Measurements from ENCODE around the gene AK8.
"Not testable (repeated sequence)": the region's sequence is repeated elsewhere in the genome, so short reads cannot be mapped to it uniquely, and the experiment has no call there.

AK8 gene

DNA sequence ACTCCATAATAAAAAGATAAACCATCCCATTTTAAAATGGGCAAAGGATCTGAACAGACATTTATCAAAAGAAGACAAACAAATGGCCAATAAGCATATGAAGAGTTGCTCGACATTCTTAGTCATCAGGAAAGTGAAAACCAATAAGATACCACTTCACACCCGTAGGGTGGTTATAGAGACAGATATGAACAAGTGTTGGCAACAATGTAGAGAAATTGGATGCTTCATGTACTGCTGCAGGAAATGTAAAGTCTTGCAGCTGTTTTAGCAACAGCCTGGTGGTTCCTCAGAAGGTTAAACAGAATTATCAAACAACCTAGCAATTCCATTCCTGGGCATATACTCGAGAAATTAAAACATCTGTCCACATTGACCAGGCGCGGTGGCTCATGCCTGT, 165.3 kb downstream of the AK8 start:
- Histone ChIP-seq H3K79me2 (no peaks in the 10 kb centered on the region), H2AFZ (no peak overlapping the region), H3K27me3 (ENCODE audit: control insufficient read depth, insufficient read depth, low read length) (no peaks in the 10 kb centered on the region), H3K9ac (no peak overlapping the region), H3K9me3 (ENCODE audit: control insufficient read depth, low read length) (no peaks in the 10 kb centered on the region), H3K4me3 (ENCODE audit: low read depth, low read length) (no peak overlapping the region), H3K36me3 (ENCODE audit: control insufficient read depth, insufficient read depth, low read length) (no peaks in the 10 kb centered on the region), H3K27ac (no peak overlapping the region), H3K4me1 (no peaks in the 10 kb centered on the region), H3K4me2 (ENCODE audit: low read length) (no peak overlapping the region)
- TF ChIP-seq, protein P1, sequence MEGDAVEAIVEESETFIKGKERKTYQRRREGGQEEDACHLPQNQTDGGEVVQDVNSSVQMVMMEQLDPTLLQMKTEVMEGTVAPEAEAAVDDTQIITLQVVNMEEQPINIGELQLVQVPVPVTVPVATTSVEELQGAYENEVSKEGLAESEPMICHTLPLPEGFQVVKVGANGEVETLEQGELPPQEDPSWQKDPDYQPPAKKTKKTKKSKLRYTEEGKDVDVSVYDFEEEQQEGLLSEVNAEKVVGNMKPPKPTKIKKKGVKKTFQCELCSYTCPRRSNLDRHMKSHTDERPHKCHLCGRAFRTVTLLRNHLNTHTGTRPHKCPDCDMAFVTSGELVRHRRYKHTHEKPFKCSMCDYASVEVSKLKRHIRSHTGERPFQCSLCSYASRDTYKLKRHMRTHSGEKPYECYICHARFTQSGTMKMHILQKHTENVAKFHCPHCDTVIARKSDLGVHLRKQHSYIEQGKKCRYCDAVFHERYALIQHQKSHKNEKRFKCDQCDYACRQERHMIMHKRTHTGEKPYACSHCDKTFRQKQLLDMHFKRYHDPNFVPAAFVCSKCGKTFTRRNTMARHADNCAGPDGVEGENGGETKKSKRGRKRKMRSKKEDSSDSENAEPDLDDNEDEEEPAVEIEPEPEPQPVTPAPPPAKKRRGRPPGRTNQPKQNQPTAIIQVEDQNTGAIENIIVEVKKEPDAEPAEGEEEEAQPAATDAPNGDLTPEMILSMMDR (IDR thresholded peaks at IDR 0.05), result no peak

DNA sequence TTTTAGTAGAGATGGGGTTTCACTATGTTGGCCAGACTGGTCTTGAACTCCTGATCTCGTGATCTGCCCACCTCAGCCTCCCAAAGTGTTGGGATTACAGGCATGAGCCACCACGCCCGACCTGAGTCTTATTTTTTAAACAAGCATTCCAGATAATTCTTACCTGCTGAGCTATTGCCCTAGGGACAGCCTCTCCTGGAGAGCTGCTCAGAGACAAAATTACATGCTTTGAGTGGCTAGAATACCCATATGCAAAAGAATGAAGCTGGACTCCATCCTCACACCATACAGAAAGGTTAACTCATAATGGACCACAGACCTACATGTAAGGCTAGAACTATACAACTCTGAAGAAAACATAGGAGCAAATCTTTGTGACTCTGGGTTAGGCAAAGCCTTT, 166.2 kb downstream of the AK8 start:
- TF ChIP-seq, protein P1 (IDR thresholded peaks at IDR 0.05), result no peak
- no peaks in the 10 kb centered on the region for H3K79me2 ChIP-seq
- H2AFZ ChIP-seq, result no peak overlapping the region
- no peaks in the 10 kb centered on the region for H3K4me1 ChIP-seq
- H3K9me3 ChIP-seq (ENCODE audit: control insufficient read depth, low read length), result no peaks in the 10 kb centered on the region
- no peak overlapping the region for H3K4me3 ChIP-seq (ENCODE audit: low read depth, low read length)
- no peak overlapping the region for H3K27ac ChIP-seq
- H3K36me3 ChIP-seq (ENCODE audit: control insufficient read depth, insufficient read depth, low read length), result no peaks in the 10 kb centered on the region
- H3K9ac ChIP-seq, result no peak overlapping the region
- no peaks in the 10 kb centered on the region for H3K27me3 ChIP-seq (ENCODE audit: control insufficient read depth, insufficient read depth, low read length)
- H3K4me2 ChIP-seq (ENCODE audit: low read length), result no peak overlapping the region

DNA sequence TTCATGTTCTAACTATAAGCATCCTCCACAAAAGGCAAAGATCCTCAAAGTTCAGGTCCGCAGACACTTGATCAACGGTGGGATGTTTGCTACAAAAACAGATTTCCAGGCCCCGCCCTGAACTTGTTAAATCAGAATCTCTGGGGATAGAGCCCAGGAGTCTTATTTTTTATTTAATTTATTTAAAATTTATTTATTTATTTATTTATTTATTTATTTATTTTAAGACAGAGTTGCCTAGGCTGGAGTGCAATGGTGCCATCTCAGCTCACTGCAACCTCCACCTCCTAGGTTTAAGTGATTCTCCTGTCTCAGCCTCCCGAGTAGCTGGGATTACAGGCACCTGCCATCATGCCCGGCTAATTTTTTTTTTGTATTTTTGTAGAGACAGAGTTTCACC, 166.9 kb downstream of the AK8 start:
- H3K9me3 ChIP-seq (ENCODE audit: control insufficient read depth, low read length); H3K36me3 ChIP-seq (ENCODE audit: control insufficient read depth, insufficient read depth, low read length); H3K4me2 ChIP-seq (ENCODE audit: low read length); H3K27ac ChIP-seq; H3K27me3 ChIP-seq (ENCODE audit: control insufficient read depth, insufficient read depth, low read length); H3K4me1 ChIP-seq; H2AFZ ChIP-seq; H3K4me3 ChIP-seq (ENCODE audit: low read depth, low read length); H3K9ac ChIP-seq; H3K79me2 ChIP-seq: not testable (repeated sequence)

DNA sequence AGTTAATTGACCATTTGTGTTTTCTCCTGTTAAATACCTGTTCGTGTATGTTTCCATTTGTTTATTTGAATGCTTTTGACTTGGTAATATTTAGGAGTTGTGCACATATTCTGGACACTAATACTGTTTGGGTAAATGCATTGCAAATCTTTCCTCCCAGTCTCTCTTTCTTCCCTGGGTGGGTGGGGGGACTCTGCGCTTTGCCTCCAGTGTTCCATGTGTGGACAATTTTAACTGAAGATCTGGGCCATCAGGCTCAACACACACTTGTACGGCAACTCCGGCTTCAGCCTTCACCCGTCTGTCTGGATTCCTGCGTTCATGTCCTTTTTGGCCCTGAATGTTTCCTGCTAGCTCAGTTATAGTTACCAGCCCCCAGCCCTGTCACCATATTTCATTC, 167.8 kb downstream of the AK8 start:
- Histone ChIP-seq H3K36me3 (ENCODE audit: control insufficient read depth, insufficient read depth, low read length) (no peaks in the 10 kb centered on the region), H3K9ac (no peak overlapping the region), H3K4me1 (no peaks in the 10 kb centered on the region), H3K4me2 (ENCODE audit: low read length) (no peak overlapping the region), H2AFZ (no peak overlapping the region), H3K27me3 (ENCODE audit: control insufficient read depth, insufficient read depth, low read length) (no peaks in the 10 kb centered on the region), H3K79me2 (no peaks in the 10 kb centered on the region), H3K9me3 (ENCODE audit: control insufficient read depth, low read length) (no peaks in the 10 kb centered on the region), H3K4me3 (ENCODE audit: low read depth, low read length) (no peak overlapping the region), H3K27ac (no peak overlapping the region)
- TF ChIP-seq, protein P1 (IDR thresholded peaks at IDR 0.05), result no peak

DNA sequence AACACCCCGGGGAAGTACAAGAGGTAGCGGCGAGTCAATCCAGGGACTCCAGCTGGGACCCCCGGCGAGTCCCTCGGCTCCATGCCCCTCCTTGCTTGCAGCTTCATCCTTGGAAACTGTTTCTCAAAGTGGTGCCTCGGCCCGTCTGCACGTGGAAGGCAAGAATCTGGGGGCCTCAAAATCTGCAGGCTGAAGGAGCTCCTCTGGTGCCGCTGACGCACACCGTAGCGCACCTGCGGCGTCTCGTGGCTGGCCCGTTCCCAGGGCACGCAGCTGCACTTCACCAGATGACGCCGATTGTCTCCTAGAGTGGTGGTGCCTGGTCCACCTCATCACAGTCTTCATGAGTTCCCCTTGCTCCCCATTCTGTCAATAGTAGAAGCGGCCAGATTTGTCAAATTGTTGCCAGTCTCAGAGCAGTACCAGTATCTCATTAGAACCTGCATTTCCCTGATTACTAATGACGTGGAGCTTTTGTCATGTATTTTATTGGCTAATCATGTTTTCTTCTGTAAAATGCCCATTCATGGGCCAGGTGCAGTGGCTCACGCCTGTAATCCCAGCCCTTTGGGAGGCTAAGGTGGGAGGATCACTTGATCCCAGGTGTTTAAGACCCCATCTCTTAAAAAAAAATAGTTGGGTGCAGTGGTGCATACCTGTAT, 169.2 kb downstream of the AK8 start:
- Histone ChIP-seq H2AFZ (no peak overlapping the region), H3K4me3 (ENCODE audit: low read depth, low read length) (no peak overlapping the region), H3K27ac (no peak overlapping the region), H3K36me3 (ENCODE audit: control insufficient read depth, insufficient read depth, low read length) (no peaks in the 10 kb centered on the region), H3K4me2 (ENCODE audit: low read length) (no peak overlapping the region), H3K79me2 (no peaks in the 10 kb centered on the region), H3K9ac (no peak overlapping the region), H3K4me1 (no peaks in the 10 kb centered on the region), H3K27me3 (ENCODE audit: control insufficient read depth, insufficient read depth, low read length) (no peaks in the 10 kb centered on the region), H3K9me3 (ENCODE audit: control insufficient read depth, low read length) (no peaks in the 10 kb centered on the region)
- TF ChIP-seq, protein P1 (IDR thresholded peaks at IDR 0.05), result no peak

Data from parathyroid adenoma (tissue), 2 donors.